Measurements from ENCODE around the gene CARTPT. TPM values are rescaled to one million over a fixed set of nuclear protein-coding genes. Genes with fewer than 3 reads are reported as not detected.

Gene CARTPT
- total RNA-seq, 1 experiment from 2014 or later, result not detected

- H3K36me3 Mint-ChIP-seq (ENCODE audit: insufficient read depth, unreplicated experiment), result no peaks in the 10 kb centered on the region
- POLR2A ChIA-PET, result no interaction called here
- TF ChIP-seq, protein P1, sequence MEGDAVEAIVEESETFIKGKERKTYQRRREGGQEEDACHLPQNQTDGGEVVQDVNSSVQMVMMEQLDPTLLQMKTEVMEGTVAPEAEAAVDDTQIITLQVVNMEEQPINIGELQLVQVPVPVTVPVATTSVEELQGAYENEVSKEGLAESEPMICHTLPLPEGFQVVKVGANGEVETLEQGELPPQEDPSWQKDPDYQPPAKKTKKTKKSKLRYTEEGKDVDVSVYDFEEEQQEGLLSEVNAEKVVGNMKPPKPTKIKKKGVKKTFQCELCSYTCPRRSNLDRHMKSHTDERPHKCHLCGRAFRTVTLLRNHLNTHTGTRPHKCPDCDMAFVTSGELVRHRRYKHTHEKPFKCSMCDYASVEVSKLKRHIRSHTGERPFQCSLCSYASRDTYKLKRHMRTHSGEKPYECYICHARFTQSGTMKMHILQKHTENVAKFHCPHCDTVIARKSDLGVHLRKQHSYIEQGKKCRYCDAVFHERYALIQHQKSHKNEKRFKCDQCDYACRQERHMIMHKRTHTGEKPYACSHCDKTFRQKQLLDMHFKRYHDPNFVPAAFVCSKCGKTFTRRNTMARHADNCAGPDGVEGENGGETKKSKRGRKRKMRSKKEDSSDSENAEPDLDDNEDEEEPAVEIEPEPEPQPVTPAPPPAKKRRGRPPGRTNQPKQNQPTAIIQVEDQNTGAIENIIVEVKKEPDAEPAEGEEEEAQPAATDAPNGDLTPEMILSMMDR (IDR thresholded peaks at IDR 0.05; ENCODE audit: unreplicated experiment), result no peak
- DNase-seq (ENCODE audit: unreplicated experiment), result no peak
- H3K9me3 Mint-ChIP-seq (ENCODE audit: unreplicated experiment), result no peaks in the 10 kb centered on the region
- CTCF ChIA-PET, result interaction anchor here (1.0 kb wide), 1 partner anchor 9 kb away, joined by 5 read pairs; no protein-coding TSS in a partner anchor
- no peak overlapping the region for H3K4me3 Mint-ChIP-seq (ENCODE audit: unreplicated experiment)
- intact Hi-C loops (cut with micrococcal nuclease), result no loop called here
- no TSS peak for BruUV-seq (replicated peaks)
- no peaks in the 10 kb centered on the region for H3K4me1 Mint-ChIP-seq (ENCODE audit: insufficient read depth, unreplicated experiment)
- H3K27me3 Mint-ChIP-seq (ENCODE audit: insufficient read depth, unreplicated experiment), result peaks cover 96% of the 10 kb centered on the region
- no peak overlapping the region for H3K27ac Mint-ChIP-seq (ENCODE audit: low read depth, unreplicated experiment)
These were observed 12.2 kb upstream of the CARTPT start for GRCh38 chr5:71706906-71707305.

GRCh38 chr5:71711610-71712009, 7.5 kb upstream of the CARTPT start:
- peaks cover 86% of the 10 kb centered on the region for H3K27me3 Mint-ChIP-seq (ENCODE audit: insufficient read depth, unreplicated experiment)
- BruUV-seq (replicated peaks), result no TSS peak

DNA sequence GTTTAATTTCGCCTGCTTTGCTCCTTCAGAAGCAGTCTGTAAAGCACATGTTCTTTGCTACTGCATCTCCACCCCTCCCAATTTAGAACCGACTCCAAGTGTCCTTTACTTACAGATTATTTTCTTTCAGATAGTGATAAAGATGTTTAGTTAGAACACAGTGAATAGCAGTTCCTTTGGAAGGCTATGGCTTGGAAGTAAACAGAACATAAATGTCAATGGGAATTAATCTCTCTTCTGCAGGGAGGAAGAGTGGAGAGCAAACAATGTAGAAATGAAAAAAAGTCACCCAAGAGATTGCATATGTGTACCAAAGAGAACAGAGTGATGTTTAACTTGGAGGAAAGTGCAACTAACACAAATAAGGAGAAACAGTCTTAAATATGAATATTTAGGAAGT, 4.2 kb upstream of the CARTPT start:
- intact Hi-C loops (cut with micrococcal nuclease), result no loop called here
- H3K9me3 Mint-ChIP-seq (ENCODE audit: unreplicated experiment), result no peaks in the 10 kb centered on the region
- no peak overlapping the region for H3K27ac Mint-ChIP-seq (ENCODE audit: low read depth, unreplicated experiment)
- TF ChIP-seq, protein P1 (IDR thresholded peaks at IDR 0.05; ENCODE audit: unreplicated experiment), result no peak
- no peaks in the 10 kb centered on the region for H3K36me3 Mint-ChIP-seq (ENCODE audit: insufficient read depth, unreplicated experiment)
- no peak overlapping the region for H3K4me3 Mint-ChIP-seq (ENCODE audit: unreplicated experiment)
- no peaks in the 10 kb centered on the region for H3K4me1 Mint-ChIP-seq (ENCODE audit: insufficient read depth, unreplicated experiment)
- ChIA-PET CTCF (no interaction called here), POLR2A (no interaction called here)
- peaks cover 86% of the 10 kb centered on the region for H3K27me3 Mint-ChIP-seq (ENCODE audit: insufficient read depth, unreplicated experiment)
- no peak for DNase-seq (ENCODE audit: unreplicated experiment)
- BruUV-seq (replicated peaks), result no TSS peak

More at GRCh38 chr5:71711610-71712009, 7.5 kb upstream of the CARTPT start:
- CTCF ChIA-PET, result interaction anchor here (0.6 kb wide), 1 partner anchor 247 kb away, joined by 3 read pairs; no protein-coding TSS in a partner anchor
- no peak for DNase-seq (ENCODE audit: unreplicated experiment)
- Mint-ChIP-seq H3K27ac (ENCODE audit: low read depth, unreplicated experiment) (no peak overlapping the region), H3K4me1 (ENCODE audit: insufficient read depth, unreplicated experiment) (no peaks in the 10 kb centered on the region), H3K36me3 (ENCODE audit: insufficient read depth, unreplicated experiment) (no peaks in the 10 kb centered on the region), H3K4me3 (ENCODE audit: unreplicated experiment) (no peak overlapping the region), H3K9me3 (ENCODE audit: unreplicated experiment) (no peaks in the 10 kb centered on the region)
- POLR2A ChIA-PET, result no interaction called here
- intact Hi-C loops (cut with micrococcal nuclease), result no loop called here
- TF ChIP-seq, protein P1 (IDR thresholded peaks at IDR 0.05; ENCODE audit: unreplicated experiment), result no peak

DNA sequence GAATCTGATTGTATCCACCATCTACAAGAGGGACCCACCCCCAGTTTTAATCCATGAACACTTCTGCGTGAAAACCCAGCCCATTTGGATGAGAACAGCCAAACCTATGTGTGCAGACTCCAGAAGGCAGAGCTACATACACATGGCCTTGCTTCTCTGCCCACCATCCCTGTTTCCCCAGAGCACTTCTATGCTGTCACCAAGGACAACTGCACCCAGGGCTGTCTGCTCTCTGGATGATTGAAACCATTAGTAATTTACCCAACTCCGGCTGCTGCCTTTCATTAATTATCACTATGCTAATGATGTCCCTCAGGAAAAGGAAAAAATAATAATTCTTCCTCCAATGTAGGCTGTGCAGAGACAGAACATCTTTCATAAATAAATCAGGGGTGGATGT, 8.9 kb downstream of the CARTPT start:
- TF ChIP-seq, protein P1 (IDR thresholded peaks at IDR 0.05; ENCODE audit: unreplicated experiment), result no peak
- ChIA-PET POLR2A (no interaction called here), CTCF (no interaction called here)
- Mint-ChIP-seq H3K4me3 (ENCODE audit: unreplicated experiment) (no peak overlapping the region), H3K27me3 (ENCODE audit: insufficient read depth, unreplicated experiment) (peaks cover 95% of the 10 kb centered on the region), H3K27ac (ENCODE audit: low read depth, unreplicated experiment) (no peak overlapping the region), H3K9me3 (ENCODE audit: unreplicated experiment) (no peaks in the 10 kb centered on the region), H3K36me3 (ENCODE audit: insufficient read depth, unreplicated experiment) (no peaks in the 10 kb centered on the region), H3K4me1 (ENCODE audit: insufficient read depth, unreplicated experiment) (no peaks in the 10 kb centered on the region)
- DNase-seq (ENCODE audit: unreplicated experiment), result no peak
- no TSS peak for BruUV-seq (replicated peaks)
- intact Hi-C loops (cut with micrococcal nuclease), result no loop called here

Measured in MCF 10A (cell line).